H1 (cell line): ENCODE results near the gene PSTK.

Source experiments
- ATF2 ChIP-seq: IDR thresholded peaks from 2 replicates; pipeline ENCODE4 v1.6.1; 2012; ENCODE audit warnings: low read length, inconsistent platforms
- EP300 ChIP-seq, 2 experiments: IDR thresholded peaks; 1 replicate in 1 of 2; 2 replicates in 1 of 2; pipeline ENCODE4 v1.6.1; 2011 to 2012; ENCODE audit warnings: low read depth in 2 of 2, low read length in 2 of 2, mild to moderate bottlenecking in 2 of 2, borderline replicate concordance in 1 of 2, inconsistent platforms in 1 of 2, moderate library complexity in 1 of 2
- POLR2A ChIP-seq, 2 experiments: IDR thresholded peaks; 1 replicate in 1 of 2; 2 replicates in 1 of 2; pipeline ENCODE4 v1.6.1; 2011; ENCODE audit warnings: low read depth in 2 of 2, low read length in 2 of 2, mild to moderate bottlenecking in 2 of 2; ENCODE audit errors: control extremely low read depth in 1 of 2
- TBP ChIP-seq: IDR thresholded peaks from 2 replicates; pipeline ENCODE4 v1.6.1; 2011; ENCODE audit warnings: low read depth, low read length, improper control_type of control experiment
- TF ChIP-seq, protein P1 (sequence below), 3 experiments: IDR thresholded peaks; 1 replicate in 2 of 3; 2 replicates in 1 of 3; pipeline versions ENCODE4 v1.5.1 to v1.6.1; 2011; ENCODE audit warnings: low read length in 3 of 3, mild to moderate bottlenecking in 3 of 3, inconsistent platforms in 2 of 3, low read depth in 1 of 3, moderate library complexity in 1 of 3; ENCODE audit not compliant: insufficient read depth in 1 of 3; ENCODE audit errors: control extremely low read depth in 1 of 3

- no peak for TF ChIP-seq POLR2A (IDR thresholded peaks at IDR 0.05; ENCODE audit: control extremely low read depth in 1 of 2, low read depth in 2 of 2, low read length in 2 of 2)
- TF ChIP-seq EP300 (IDR thresholded peaks at IDR 0.05; ENCODE audit: borderline replicate concordance in 1 of 2, low read depth in 2 of 2, low read length in 2 of 2): no peak
- TF ChIP-seq, protein P1, sequence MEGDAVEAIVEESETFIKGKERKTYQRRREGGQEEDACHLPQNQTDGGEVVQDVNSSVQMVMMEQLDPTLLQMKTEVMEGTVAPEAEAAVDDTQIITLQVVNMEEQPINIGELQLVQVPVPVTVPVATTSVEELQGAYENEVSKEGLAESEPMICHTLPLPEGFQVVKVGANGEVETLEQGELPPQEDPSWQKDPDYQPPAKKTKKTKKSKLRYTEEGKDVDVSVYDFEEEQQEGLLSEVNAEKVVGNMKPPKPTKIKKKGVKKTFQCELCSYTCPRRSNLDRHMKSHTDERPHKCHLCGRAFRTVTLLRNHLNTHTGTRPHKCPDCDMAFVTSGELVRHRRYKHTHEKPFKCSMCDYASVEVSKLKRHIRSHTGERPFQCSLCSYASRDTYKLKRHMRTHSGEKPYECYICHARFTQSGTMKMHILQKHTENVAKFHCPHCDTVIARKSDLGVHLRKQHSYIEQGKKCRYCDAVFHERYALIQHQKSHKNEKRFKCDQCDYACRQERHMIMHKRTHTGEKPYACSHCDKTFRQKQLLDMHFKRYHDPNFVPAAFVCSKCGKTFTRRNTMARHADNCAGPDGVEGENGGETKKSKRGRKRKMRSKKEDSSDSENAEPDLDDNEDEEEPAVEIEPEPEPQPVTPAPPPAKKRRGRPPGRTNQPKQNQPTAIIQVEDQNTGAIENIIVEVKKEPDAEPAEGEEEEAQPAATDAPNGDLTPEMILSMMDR (IDR thresholded peaks at IDR 0.05; ENCODE audit: control extremely low read depth in 1 of 3, insufficient read depth in 1 of 3, low read depth in 1 of 3, low read length in 3 of 3): no peak
- TF ChIP-seq ATF2: no peak
- TF ChIP-seq TBP: no peak
Measured at GRCh38 chr10:122962405-122962804, 17.8 kb upstream of the PSTK start.
